Measurements from ENCODE around the gene DNPH1. TPM values are rescaled to one million over a fixed set of nuclear protein-coding genes. Genes with fewer than 3 reads are reported as not detected.

Gene DNPH1
- total and polyA plus RNA-seq, 2 of the 8 experiments (the other 6 are each of a cell fraction or from before 2014, with no cell fraction given), result 33.9 to 134 TPM

DNA sequence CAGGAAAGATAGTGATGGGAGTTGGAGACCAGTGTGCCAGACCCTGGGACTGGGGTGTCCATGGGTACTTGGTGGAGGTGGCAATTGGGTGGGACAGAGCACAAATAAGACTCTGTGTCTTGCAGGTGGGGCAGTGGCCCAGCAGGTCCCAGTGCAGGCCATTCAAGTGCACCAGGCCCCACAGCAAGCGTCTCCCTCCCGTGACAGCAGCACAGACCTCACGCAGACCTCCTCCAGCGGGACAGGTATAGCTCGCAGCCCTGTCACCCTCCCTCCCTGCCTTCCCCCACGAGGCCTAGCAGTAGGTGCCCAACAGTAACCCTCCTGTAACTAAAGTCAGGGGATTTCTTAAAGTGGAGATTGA, 52.9 kb downstream of the DNPH1 start:
- 90% methylated on average over 5 of the region's 6 CpGs; no CpG with 5 or more reads in 1 of the 2 experiments for WGBS, 2 experiments (ENCODE audit: extremely low coverage in 1 of 2, insufficient coverage in 1 of 2, insufficient read length in 1 of 2, insufficient replicate concordance in 2 of 2, low coverage in 1 of 2, low lambda C conversion rate in 2 of 2, missing lambda C conversion rate in 1 of 2)
- peaks cover 0 to 6% (median 2%) of the 10 kb centered on the region in 4 experiments; a peak in 3 of 7 replicates for H3K27me3 ChIP-seq (replicated peaks in 1 of 4; ENCODE audit: control insufficient read depth in 3 of 4, extremely low read depth in 1 of 4, insufficient read depth in 3 of 4, low read length in 3 of 4)
- TF ChIP-seq RBBP5 (IDR thresholded peaks at IDR 0.05; ENCODE audit: borderline replicate concordance, low read depth, low read length) (no peak), POU5F1 (IDR thresholded peaks at IDR 0.05; ENCODE audit: low read depth, low read length) (no peak), SRF (IDR thresholded peaks at IDR 0.05; ENCODE audit: low read depth, low read length) (no peak), POLR2AphosphoS5 (IDR thresholded peaks at IDR 0.05; ENCODE audit: low read depth, low read length) (peak; percentile 29), POLR2A (IDR thresholded peaks at IDR 0.05; ENCODE audit: control extremely low read depth in 1 of 2, low read depth in 2 of 2, low read length in 2 of 2) (0 out of 3 replicates have a peak, but pooled peaks of 1 of the 2 experiments have one; percentile 34), ASH2L (IDR thresholded peaks at IDR 0.05; ENCODE audit: low read length) (no peak), KDM1A (IDR thresholded peaks at IDR 0.05; ENCODE audit: borderline replicate concordance, low read length) (no peak), HDAC6 (IDR thresholded peaks at IDR 0.05; ENCODE audit: low read depth, low read length) (no peak)
- H3K4ac ChIP-seq (replicated peaks; ENCODE audit: insufficient read length, low read depth, low read length), result no peak overlapping the region
- no peak overlapping the region for H2BK12ac ChIP-seq (ENCODE audit: low read depth, low read length)
- H3K9me3 ChIP-seq (ENCODE audit: insufficient read depth in 2 of 2, low read depth in 1 of 2, low read length in 1 of 2), result no peaks in the 10 kb centered on the region
- H3K79me1 ChIP-seq (ENCODE audit: low read depth, low read length), result peaks cover 3% of the 10 kb centered on the region; the same call in 1 of the 2 replicates
- H2BK5ac ChIP-seq (ENCODE audit: low read depth, low read length), result no peak overlapping the region; the same call in 1 of the 2 replicates
- no peak overlapping the region for H3K18ac ChIP-seq (ENCODE audit: extremely low read depth, low read length)
- H4K8ac ChIP-seq (ENCODE audit: extremely low read depth, insufficient read depth, low read length), result no peak overlapping the region
- H4K20me1 ChIP-seq (replicated peaks in 1 of 2; ENCODE audit: control insufficient read depth in 1 of 2, insufficient read depth in 2 of 2, low read length in 2 of 2), result peaks cover 13 to 33% of the 10 kb centered on the region in 2 experiments
- H2BK120ac ChIP-seq (replicated peaks; ENCODE audit: low read depth, low read length), result no peak overlapping the region
- peaks cover 0 to 28% of the 10 kb centered on the region in 2 experiments; a peak in 2 of 4 replicates for H3K79me2 ChIP-seq (ENCODE audit: control insufficient read depth in 1 of 2, insufficient read depth in 2 of 2, low read length in 2 of 2)
- peaks cover 20 to 36% (median 34%) of the 10 kb centered on the region in 4 experiments for H3K36me3 ChIP-seq (ENCODE audit: control insufficient read depth in 2 of 4, insufficient read depth in 4 of 4, low read length in 3 of 4)
- H3K9ac ChIP-seq (replicated peaks in 1 of 4; ENCODE audit: extremely low read depth in 1 of 4, low read depth in 3 of 4, low read length in 3 of 4), result no peak overlapping the region
- DNase-seq (ENCODE audit: low read depth in 1 of 2, low spot score in 2 of 2) (no peak), FAIRE-seq (no peak)
- no peak overlapping the region for H2AK5ac ChIP-seq (ENCODE audit: low read depth, low read length)
- no peak overlapping the region for H3K56ac ChIP-seq (replicated peaks; ENCODE audit: insufficient read length, low read depth, low read length)
- no peak overlapping the region for H4K91ac ChIP-seq (replicated peaks; ENCODE audit: insufficient read length, low read length)
- no peak overlapping the region for H2AFZ ChIP-seq (ENCODE audit: low read length)
- H3K4me2 ChIP-seq (ENCODE audit: insufficient read depth in 1 of 2, low read depth in 2 of 2, low read length in 2 of 2), result no peak overlapping the region
- ChIA-PET CTCF (ENCODE audit: partially characterized antibody) (interaction anchor here (0.9 kb wide), 1 partner anchor 53 kb away, joined by 3 read pairs; the partner anchor contains the start of gene DNPH1), POLR2A (ENCODE audit: partially characterized antibody) (interaction anchor here (1.5 to 2.3 kb wide), 4 partner anchors 18 to 162 kb away, joined by 3 to 10 read pairs (median 6); partner anchors contain the start of genes KLHDC3 and MEA1)
- no peak overlapping the region for H3K14ac ChIP-seq (ENCODE audit: insufficient read length)
- H3K4me3 ChIP-seq (ENCODE audit: extremely low read depth in 1 of 4, insufficient read depth in 2 of 4, low read depth in 3 of 4, low read length in 4 of 4), result no peak overlapping the region
- H2BK15ac ChIP-seq (ENCODE audit: low read length), result no peak overlapping the region
- no peak overlapping the region for H4K5ac ChIP-seq (ENCODE audit: insufficient read length, low read depth, low read length)
- peaks cover 9 to 17% (median 12%) of the 10 kb centered on the region in 4 experiments for H3K4me1 ChIP-seq (replicated peaks in 1 of 4; ENCODE audit: control insufficient read depth in 3 of 4, insufficient read depth in 4 of 4, low read length in 3 of 4)
- H3K23ac ChIP-seq (ENCODE audit: insufficient read length), result no peak overlapping the region
- no peak overlapping the region for H3K27ac ChIP-seq (ENCODE audit: low read depth, low read length)
- H3K23me2 ChIP-seq (ENCODE audit: low read depth, low read length), result peaks cover 9% of the 10 kb centered on the region
- H2BK20ac ChIP-seq (ENCODE audit: low read length), result no peak overlapping the region
